ENCODE data around the gene SLC9A9.

DNA sequence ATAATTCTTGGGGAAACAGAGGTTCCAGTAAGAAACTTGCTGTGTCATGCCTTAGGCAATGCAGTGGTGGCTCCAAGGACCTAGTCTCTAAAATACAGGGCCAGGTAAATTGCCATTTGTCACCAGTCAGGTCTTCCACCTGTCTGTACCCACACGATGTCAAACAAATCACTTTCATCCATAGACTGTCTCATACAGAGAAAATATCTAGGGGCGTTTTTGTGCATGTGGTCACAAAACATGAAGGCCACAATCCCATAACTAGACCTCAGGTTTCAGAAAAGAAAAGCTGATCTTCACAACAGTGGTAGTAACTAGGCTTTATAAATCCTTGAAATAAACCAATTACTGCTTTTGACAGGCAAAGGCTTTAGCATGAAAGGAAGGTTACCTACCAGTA lies 92.3 kb downstream of the SLC9A9 start:
- TF ChIP-seq, protein P1, sequence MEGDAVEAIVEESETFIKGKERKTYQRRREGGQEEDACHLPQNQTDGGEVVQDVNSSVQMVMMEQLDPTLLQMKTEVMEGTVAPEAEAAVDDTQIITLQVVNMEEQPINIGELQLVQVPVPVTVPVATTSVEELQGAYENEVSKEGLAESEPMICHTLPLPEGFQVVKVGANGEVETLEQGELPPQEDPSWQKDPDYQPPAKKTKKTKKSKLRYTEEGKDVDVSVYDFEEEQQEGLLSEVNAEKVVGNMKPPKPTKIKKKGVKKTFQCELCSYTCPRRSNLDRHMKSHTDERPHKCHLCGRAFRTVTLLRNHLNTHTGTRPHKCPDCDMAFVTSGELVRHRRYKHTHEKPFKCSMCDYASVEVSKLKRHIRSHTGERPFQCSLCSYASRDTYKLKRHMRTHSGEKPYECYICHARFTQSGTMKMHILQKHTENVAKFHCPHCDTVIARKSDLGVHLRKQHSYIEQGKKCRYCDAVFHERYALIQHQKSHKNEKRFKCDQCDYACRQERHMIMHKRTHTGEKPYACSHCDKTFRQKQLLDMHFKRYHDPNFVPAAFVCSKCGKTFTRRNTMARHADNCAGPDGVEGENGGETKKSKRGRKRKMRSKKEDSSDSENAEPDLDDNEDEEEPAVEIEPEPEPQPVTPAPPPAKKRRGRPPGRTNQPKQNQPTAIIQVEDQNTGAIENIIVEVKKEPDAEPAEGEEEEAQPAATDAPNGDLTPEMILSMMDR (IDR thresholded peaks at IDR 0.05; ENCODE audit: borderline replicate concordance, extremely low read depth, low read length, poor library complexity, severe bottlenecking) = no peak
- TF ChIP-seq EZH2 (IDR thresholded peaks at IDR 0.05; ENCODE audit: borderline replicate concordance, low read depth, low read length, severe bottlenecking) = no peak

Data from DND-41 (cell line).